Measurements from ENCODE around the gene EDN2. TPM values are rescaled to one million over a fixed set of nuclear protein-coding genes. Genes with fewer than 3 reads are reported as not detected.

The EDN2 gene
- total and polyA plus RNA-seq, 2 donors (not counting 1 experiment from before 2014, with no cell fraction given) = not detected

GRCh38 chr1:41508290-41508689 is 23.8 kb upstream of the EDN2 start:
- Histone ChIP-seq H3K4me2 (replicated peaks; ENCODE audit: low read depth, low read length, poor library complexity, severe bottlenecking) (no peak overlapping the region), H3K9ac (ENCODE audit: low read length) (no peak overlapping the region), H3K27ac (ENCODE audit: low read length in 2 of 2) (no peak overlapping the region), H2AFZ (ENCODE audit: insufficient read depth, low read depth, low read length, poor library complexity, severe bottlenecking) (no peak overlapping the region), H3K9me3 (ENCODE audit: control extremely low read depth in 1 of 3, control insufficient read depth in 2 of 3, insufficient read depth in 1 of 3, low read length in 2 of 3) (no peaks in the 10 kb centered on the region), H4K20me1 (ENCODE audit: control insufficient read depth, insufficient read depth, low read length, poor library complexity, severe bottlenecking) (no peaks in the 10 kb centered on the region), H3K4me1 (ENCODE audit: control insufficient read depth in 2 of 2, insufficient read depth in 2 of 2, low read length in 2 of 2) (no peaks in the 10 kb centered on the region), H3K79me2 (ENCODE audit: control insufficient read depth, insufficient read depth, low read length) (no peaks in the 10 kb centered on the region), H3K36me3 (replicated peaks in 1 of 2; ENCODE audit: control extremely low read depth in 1 of 2, control insufficient read depth in 1 of 2, extremely low read depth in 1 of 2, insufficient read depth in 2 of 2, low read length in 1 of 2) (peaks cover 0 to 11% of the 10 kb centered on the region in 2 experiments), H3K27me3 (replicated peaks in 1 of 4; ENCODE audit: control extremely low read depth in 1 of 4, control insufficient read depth in 3 of 4, insufficient read depth in 4 of 4, low read length in 3 of 4) (no peaks in the 10 kb centered on the region), H3K4me3 (ENCODE audit: control extremely low read depth in 1 of 5, extremely low read depth in 1 of 5, insufficient read depth in 1 of 5, low read depth in 2 of 5, low read length in 4 of 5) (no peak overlapping the region)
- Mint-ChIP-seq H3K4me3 (no peak overlapping the region), H3K27me3 (no peaks in the 10 kb centered on the region), H3K4me1 (peaks cover 2% of the 10 kb centered on the region), H3K9me3 (ENCODE audit: insufficient read depth) (no peaks in the 10 kb centered on the region), H3K27ac (no peak overlapping the region)
- ChIA-PET POLR2A (no interaction called here), CTCF (interaction anchor here (2.3 kb wide), 1 partner anchor 9 kb away, joined by 8 read pairs; no protein-coding TSS in a partner anchor)
- ATAC-seq (ENCODE audit: low read depth) (no peak), DNase-seq (no peak)
- TF ChIP-seq CTCF (IDR thresholded peaks at IDR 0.05) (no peak), EZH2 (IDR thresholded peaks at IDR 0.05; ENCODE audit: borderline replicate concordance, insufficient read depth, low read depth, low read length, poor library complexity, severe bottlenecking) (no peak)
- WGBS (ENCODE audit: insufficient coverage) = 76% methylated on average over 2 of the region's 2 CpGs
- intact Hi-C loops (cut with micrococcal nuclease) = no loop called here

- Histone ChIP-seq H3K79me2 (ENCODE audit: control insufficient read depth, insufficient read depth, low read length) (no peaks in the 10 kb centered on the region), H2AFZ (ENCODE audit: insufficient read depth, low read depth, low read length, poor library complexity, severe bottlenecking) (no peak overlapping the region), H3K36me3 (replicated peaks in 1 of 2; ENCODE audit: control extremely low read depth in 1 of 2, control insufficient read depth in 1 of 2, extremely low read depth in 1 of 2, insufficient read depth in 2 of 2, low read length in 1 of 2) (peaks cover 0 to 7% of the 10 kb centered on the region in 2 experiments), H3K4me3 (ENCODE audit: control extremely low read depth in 1 of 5, extremely low read depth in 1 of 5, insufficient read depth in 1 of 5, low read depth in 2 of 5, low read length in 4 of 5) (no peak overlapping the region), H3K27ac (ENCODE audit: low read length in 2 of 2) (no peak overlapping the region), H3K9ac (ENCODE audit: low read length) (no peak overlapping the region), H3K4me1 (ENCODE audit: control insufficient read depth in 2 of 2, insufficient read depth in 2 of 2, low read length in 2 of 2) (no peaks in the 10 kb centered on the region), H4K20me1 (ENCODE audit: control insufficient read depth, insufficient read depth, low read length, poor library complexity, severe bottlenecking) (no peaks in the 10 kb centered on the region), H3K4me2 (replicated peaks; ENCODE audit: low read depth, low read length, poor library complexity, severe bottlenecking) (no peak overlapping the region), H3K27me3 (replicated peaks in 1 of 4; ENCODE audit: control extremely low read depth in 1 of 4, control insufficient read depth in 3 of 4, insufficient read depth in 4 of 4, low read length in 3 of 4) (no peaks in the 10 kb centered on the region), H3K9me3 (ENCODE audit: control extremely low read depth in 1 of 3, control insufficient read depth in 2 of 3, insufficient read depth in 1 of 3, low read length in 2 of 3) (no peaks in the 10 kb centered on the region)
- 84% methylated on average over 5 of the region's 6 CpGs for WGBS (ENCODE audit: insufficient coverage)
- Mint-ChIP-seq H3K4me1 (peaks cover 2% of the 10 kb centered on the region), H3K27me3 (no peaks in the 10 kb centered on the region), H3K9me3 (ENCODE audit: insufficient read depth) (no peaks in the 10 kb centered on the region), H3K27ac (no peak overlapping the region), H3K4me3 (no peak overlapping the region)
- ChIA-PET CTCF (interaction anchor here (2.3 kb wide), 1 partner anchor 9 kb away, joined by 8 read pairs; no protein-coding TSS in a partner anchor), POLR2A (no interaction called here)
- ATAC-seq (ENCODE audit: low read depth) = no peak
- no peak for DNase-seq
- TF ChIP-seq CTCF (IDR thresholded peaks at IDR 0.05) (no peak), EZH2 (IDR thresholded peaks at IDR 0.05; ENCODE audit: borderline replicate concordance, insufficient read depth, low read depth, low read length, poor library complexity, severe bottlenecking) (no peak)
- intact Hi-C loops (cut with micrococcal nuclease) = no loop called here
Observed at GRCh38 chr1:41507836-41508235, 23.4 kb upstream of the EDN2 start.

Data from B cell (primary cell).